Inflammatory macrophage treated with lipopolysaccharide for 1 hour (primary cell): ENCODE data around the gene SENP2.
A peak's percentile ranks its signal among the peaks of the same experiment; 100 is the strongest.
"Not testable (repeated sequence)": the region's sequence is repeated elsewhere in the genome, so short reads cannot be mapped to it uniquely, and the experiment has no call there.

ENCODE experiments used
- DNase-seq, 2 donors: peaks; one replicate each; pipeline ENCODE4 v3.0.0-alpha.2; 2020 to 2022

SENP2 gene

GRCh38 chr3:185648396-185648795, 62.3 kb downstream of the SENP2 start:
- no peak for DNase-seq

GRCh38 chr3:185649414-185649813, 63.3 kb downstream of the SENP2 start:
- DNase-seq = peak in 1 of 2 donors; percentile 4

- no peak for DNase-seq
Observed at GRCh38 chr3:185651971-185652370, 65.9 kb downstream of the SENP2 start.

GRCh38 chr3:185653949-185654757, 68.1 kb downstream of the SENP2 start:
- DNase-seq = no peak

GRCh38 chr3:185654758-185655145, 68.7 kb downstream of the SENP2 start:
- no peak for DNase-seq

- no peak for DNase-seq
Observed at GRCh38 chr3:185655426-185656320, 69.6 kb downstream of the SENP2 start.

- no peak for DNase-seq
Observed at GRCh38 chr3:185656321-185656840, 70.3 kb downstream of the SENP2 start.

GRCh38 chr3:185657211-185657610, 71.1 kb downstream of the SENP2 start:
- DNase-seq = no peak

GRCh38 chr3:185657691-185658503, 71.8 kb downstream of the SENP2 start:
- no peak for DNase-seq

- DNase-seq = peak; percentile 13 to 25
Observed at GRCh38 chr3:185658504-185658912, 72.4 kb downstream of the SENP2 start.

- no peak for DNase-seq
Observed at GRCh38 chr3:185658943-185659342, 72.8 kb downstream of the SENP2 start.

GRCh38 chr3:185659942-185660921, 74.1 kb downstream of the SENP2 start:
- DNase-seq = peak; percentile 59 to 90

GRCh38 chr3:185661296-185661695, 75.2 kb downstream of the SENP2 start:
- DNase-seq = not testable (repeated sequence)

- DNase-seq = no peak
Observed at GRCh38 chr3:185661772-185662171, 75.7 kb downstream of the SENP2 start.

GRCh38 chr3:185663929-185664328, 77.8 kb downstream of the SENP2 start:
- DNase-seq = no peak

- DNase-seq = no peak
Observed at GRCh38 chr3:185667574-185667973, 81.5 kb downstream of the SENP2 start.

GRCh38 chr3:185677146-185677829, 91.2 kb downstream of the SENP2 start:
- peak; percentile 41 to 86 for DNase-seq

GRCh38 chr3:185678027-185678426, 91.9 kb downstream of the SENP2 start:
- DNase-seq = no peak

- DNase-seq = no peak
Observed at GRCh38 chr3:185680231-185680630, 94.1 kb downstream of the SENP2 start.
